ENCODE results near the gene MOB3B.

Gene MOB3B

DNA sequence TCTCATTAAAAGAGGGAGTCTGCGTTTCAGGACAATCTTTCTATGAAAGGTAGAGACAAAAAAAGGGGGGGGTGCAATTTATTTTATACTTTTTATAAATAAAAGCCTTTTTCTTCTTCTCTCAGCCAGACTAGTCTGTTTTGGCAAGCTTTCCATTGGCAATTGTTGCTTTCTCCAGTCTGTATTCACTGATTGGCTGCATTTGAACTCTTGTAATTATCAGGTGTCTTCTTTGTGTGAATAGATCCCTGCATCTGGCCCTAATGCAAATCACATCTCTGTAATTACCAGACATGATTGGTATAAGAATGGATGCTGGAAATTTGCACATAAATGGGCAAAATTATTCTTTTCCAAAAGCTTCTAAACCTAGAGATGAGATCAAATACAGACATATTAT, 225.1 kb downstream of the MOB3B start:
- no peak for ATAC-seq
- TF ChIP-seq, protein P1, sequence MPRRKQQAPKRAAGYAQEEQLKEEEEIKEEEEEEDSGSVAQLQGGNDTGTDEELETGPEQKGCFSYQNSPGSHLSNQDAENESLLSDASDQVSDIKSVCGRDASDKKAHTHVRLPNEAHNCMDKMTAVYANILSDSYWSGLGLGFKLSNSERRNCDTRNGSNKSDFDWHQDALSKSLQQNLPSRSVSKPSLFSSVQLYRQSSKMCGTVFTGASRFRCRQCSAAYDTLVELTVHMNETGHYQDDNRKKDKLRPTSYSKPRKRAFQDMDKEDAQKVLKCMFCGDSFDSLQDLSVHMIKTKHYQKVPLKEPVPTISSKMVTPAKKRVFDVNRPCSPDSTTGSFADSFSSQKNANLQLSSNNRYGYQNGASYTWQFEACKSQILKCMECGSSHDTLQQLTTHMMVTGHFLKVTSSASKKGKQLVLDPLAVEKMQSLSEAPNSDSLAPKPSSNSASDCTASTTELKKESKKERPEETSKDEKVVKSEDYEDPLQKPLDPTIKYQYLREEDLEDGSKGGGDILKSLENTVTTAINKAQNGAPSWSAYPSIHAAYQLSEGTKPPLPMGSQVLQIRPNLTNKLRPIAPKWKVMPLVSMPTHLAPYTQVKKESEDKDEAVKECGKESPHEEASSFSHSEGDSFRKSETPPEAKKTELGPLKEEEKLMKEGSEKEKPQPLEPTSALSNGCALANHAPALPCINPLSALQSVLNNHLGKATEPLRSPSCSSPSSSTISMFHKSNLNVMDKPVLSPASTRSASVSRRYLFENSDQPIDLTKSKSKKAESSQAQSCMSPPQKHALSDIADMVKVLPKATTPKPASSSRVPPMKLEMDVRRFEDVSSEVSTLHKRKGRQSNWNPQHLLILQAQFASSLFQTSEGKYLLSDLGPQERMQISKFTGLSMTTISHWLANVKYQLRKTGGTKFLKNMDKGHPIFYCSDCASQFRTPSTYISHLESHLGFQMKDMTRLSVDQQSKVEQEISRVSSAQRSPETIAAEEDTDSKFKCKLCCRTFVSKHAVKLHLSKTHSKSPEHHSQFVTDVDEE (CRISPR knock-in tag; IDR thresholded peaks at IDR 0.05) = no peak
- TF ChIP-seq ZFP3 (CRISPR knock-in tag; IDR thresholded peaks at IDR 0.05) (no peak), ZNF8 (CRISPR knock-in tag; IDR thresholded peaks at IDR 0.05) (no peak), ZFP30 (CRISPR knock-in tag; IDR thresholded peaks at IDR 0.05) (no peak), ZNF565 (CRISPR knock-in tag; conservative IDR thresholded peaks at IDR 0.05; ENCODE audit: low read depth) (no peak), SNAI2 (CRISPR knock-in tag; IDR thresholded peaks at IDR 0.05) (no peak)
- TF ChIP-seq, protein P2, sequence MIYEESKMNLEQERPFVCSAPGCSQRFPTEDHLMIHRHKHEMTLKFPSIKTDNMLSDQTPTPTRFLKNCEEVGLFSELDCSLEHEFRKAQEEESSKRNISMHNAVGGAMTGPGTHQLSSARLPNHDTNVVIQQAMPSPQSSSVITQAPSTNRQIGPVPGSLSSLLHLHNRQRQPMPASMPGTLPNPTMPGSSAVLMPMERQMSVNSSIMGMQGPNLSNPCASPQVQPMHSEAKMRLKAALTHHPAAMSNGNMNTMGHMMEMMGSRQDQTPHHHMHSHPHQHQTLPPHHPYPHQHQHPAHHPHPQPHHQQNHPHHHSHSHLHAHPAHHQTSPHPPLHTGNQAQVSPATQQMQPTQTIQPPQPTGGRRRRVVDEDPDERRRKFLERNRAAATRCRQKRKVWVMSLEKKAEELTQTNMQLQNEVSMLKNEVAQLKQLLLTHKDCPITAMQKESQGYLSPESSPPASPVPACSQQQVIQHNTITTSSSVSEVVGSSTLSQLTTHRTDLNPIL (CRISPR knock-in tag; IDR thresholded peaks at IDR 0.05; ENCODE audit: low read depth) = no peak

DNA sequence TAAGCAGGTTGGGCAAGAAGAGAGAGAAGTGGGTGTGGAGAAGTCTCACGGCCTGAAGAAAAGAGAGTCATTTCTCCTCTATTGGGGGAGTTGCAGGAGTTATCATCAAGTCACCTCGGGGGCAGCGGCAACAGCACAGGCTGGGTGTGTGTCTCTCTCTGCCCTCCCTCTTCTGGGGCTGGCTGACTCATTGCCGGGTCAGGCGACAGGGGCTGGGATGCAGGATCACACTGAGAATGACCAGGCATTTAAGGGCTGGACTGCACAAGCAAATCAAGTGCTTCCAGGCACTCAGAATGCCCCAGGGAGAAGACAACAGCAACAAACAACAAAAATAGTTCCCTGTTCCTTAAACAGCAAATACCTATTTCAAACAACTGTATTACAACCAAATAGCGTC, 226.4 kb downstream of the MOB3B start:
- no peak for TF ChIP-seq OSR1 (CRISPR knock-in tag; IDR thresholded peaks at IDR 0.05)
- no peak for TF ChIP-seq ZNF8 (CRISPR knock-in tag; IDR thresholded peaks at IDR 0.05)
- no peak for TF ChIP-seq SNAI2 (CRISPR knock-in tag; IDR thresholded peaks at IDR 0.05)
- no peak for TF ChIP-seq ARNTL (CRISPR knock-in tag; IDR thresholded peaks at IDR 0.05; ENCODE audit: borderline replicate concordance, low read depth)
- no peak for TF ChIP-seq ZNF70 (CRISPR knock-in tag; IDR thresholded peaks at IDR 0.05)
- ATAC-seq = peak; percentile 78

DNA sequence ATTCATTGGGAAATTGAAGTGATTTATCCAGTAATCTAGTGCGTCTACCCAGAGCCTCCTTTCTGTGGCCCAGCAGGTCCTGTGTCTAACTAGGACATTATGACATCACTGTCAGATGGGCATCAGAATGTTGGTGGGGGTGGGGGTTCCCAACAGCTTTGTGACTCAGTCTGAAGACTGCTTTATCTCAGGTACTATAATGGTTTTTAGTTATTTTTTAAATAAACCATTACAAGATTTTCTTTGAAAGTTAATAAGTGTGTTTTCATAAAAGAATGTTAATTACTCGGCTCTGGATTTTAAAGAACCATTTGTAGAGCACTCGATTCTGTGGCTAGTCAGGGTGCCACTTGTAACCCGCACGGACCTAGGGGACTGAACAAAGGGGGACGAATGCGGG, 232.6 kb downstream of the MOB3B start, which contains the start of gene EQTN:
TSS of gene EQTN (minus strand) at position 101 of the 400 bp plus-strand sequence. CDS start at position 6, 95 bp downstream.
- ATAC-seq = no peak
- TF ChIP-seq ISL1 (CRISPR knock-in tag; IDR thresholded peaks at IDR 0.05) = peak; percentile 50
- no peak for TF ChIP-seq OSR1 (CRISPR knock-in tag; IDR thresholded peaks at IDR 0.05)
- no peak for TF ChIP-seq TOX (CRISPR knock-in tag; IDR thresholded peaks at IDR 0.05; ENCODE audit: borderline replicate concordance)
- no peak for TF ChIP-seq ZNF70 (CRISPR knock-in tag; IDR thresholded peaks at IDR 0.05)
- TF ChIP-seq ZFP30 (CRISPR knock-in tag; IDR thresholded peaks at IDR 0.05) = no peak
- TF ChIP-seq RARB (CRISPR knock-in tag; IDR thresholded peaks at IDR 0.05) = no peak
- TF ChIP-seq ARNTL (CRISPR knock-in tag; IDR thresholded peaks at IDR 0.05; ENCODE audit: borderline replicate concordance, low read depth) = no peak
- no peak for TF ChIP-seq SNAI2 (CRISPR knock-in tag; IDR thresholded peaks at IDR 0.05)

DNA sequence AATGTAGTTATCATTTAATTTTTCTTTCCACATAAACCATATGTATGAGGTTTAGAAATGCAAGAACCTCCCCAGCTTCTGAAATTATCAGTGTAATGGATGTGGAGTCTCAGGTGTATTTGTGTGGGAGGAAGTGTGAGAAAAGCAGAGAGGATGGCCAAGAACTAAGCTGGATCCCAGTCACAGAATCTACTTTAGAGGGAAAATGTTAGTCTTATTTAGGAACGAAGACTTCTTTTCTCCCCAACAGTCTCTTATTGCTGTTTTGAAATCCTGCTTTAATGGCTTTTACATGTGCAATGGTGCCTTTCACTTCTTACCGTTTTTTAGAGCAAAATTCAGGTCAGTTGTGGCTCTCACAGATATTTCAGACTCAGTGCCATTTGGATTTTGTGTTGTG, 235.6 kb downstream of the MOB3B start:
- TF ChIP-seq TCF4 (CRISPR knock-in tag; IDR thresholded peaks at IDR 0.05; ENCODE audit: borderline replicate concordance) (no peak), SNAI2 (CRISPR knock-in tag; IDR thresholded peaks at IDR 0.05) (no peak), ESRRG (CRISPR knock-in tag; IDR thresholded peaks at IDR 0.05) (no peak), GLIS3 (CRISPR knock-in tag; IDR thresholded peaks at IDR 0.05) (no peak), ZFP3 (CRISPR knock-in tag; IDR thresholded peaks at IDR 0.05) (no peak), TOX (CRISPR knock-in tag; IDR thresholded peaks at IDR 0.05; ENCODE audit: borderline replicate concordance) (no peak), CSDC2 (CRISPR knock-in tag; IDR thresholded peaks at IDR 0.05) (no peak), ZC3H10 (CRISPR knock-in tag; IDR thresholded peaks at IDR 0.05) (no peak), OSR1 (CRISPR knock-in tag; IDR thresholded peaks at IDR 0.05) (no peak)
- TF ChIP-seq, protein P3, sequence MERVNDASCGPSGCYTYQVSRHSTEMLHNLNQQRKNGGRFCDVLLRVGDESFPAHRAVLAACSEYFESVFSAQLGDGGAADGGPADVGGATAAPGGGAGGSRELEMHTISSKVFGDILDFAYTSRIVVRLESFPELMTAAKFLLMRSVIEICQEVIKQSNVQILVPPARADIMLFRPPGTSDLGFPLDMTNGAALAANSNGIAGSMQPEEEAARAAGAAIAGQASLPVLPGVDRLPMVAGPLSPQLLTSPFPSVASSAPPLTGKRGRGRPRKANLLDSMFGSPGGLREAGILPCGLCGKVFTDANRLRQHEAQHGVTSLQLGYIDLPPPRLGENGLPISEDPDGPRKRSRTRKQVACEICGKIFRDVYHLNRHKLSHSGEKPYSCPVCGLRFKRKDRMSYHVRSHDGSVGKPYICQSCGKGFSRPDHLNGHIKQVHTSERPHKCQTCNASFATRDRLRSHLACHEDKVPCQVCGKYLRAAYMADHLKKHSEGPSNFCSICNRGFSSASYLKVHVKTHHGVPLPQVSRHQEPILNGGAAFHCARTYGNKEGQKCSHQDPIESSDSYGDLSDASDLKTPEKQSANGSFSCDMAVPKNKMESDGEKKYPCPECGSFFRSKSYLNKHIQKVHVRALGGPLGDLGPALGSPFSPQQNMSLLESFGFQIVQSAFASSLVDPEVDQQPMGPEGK (CRISPR knock-in tag; IDR thresholded peaks at IDR 0.05; ENCODE audit: borderline replicate concordance) = no peak
- TF ChIP-seq, protein P2 (CRISPR knock-in tag; IDR thresholded peaks at IDR 0.05; ENCODE audit: low read depth) = no peak
- TF ChIP-seq, protein P1 (CRISPR knock-in tag; IDR thresholded peaks at IDR 0.05) = no peak
- ATAC-seq = no peak

Data from SK-N-SH treated with all-trans-retinoic acid at 6 μM for 48 hours (cell line).